Stomach (tissue), 9 donors: ENCODE measurements around the gene TRAF3. TPM values are rescaled to one million over a fixed set of nuclear protein-coding genes. Genes with fewer than 3 reads are reported as not detected.

Experiments used
- DNase-seq, 2 donors: peaks; one replicate each; pipeline versions ENCODE4 v3.0.0 to v3.0.0-alpha.2; 2013 to 2019
- H3K27ac ChIP-seq, 5 donors: fragments of 200-600 bp in 4 of 5; sonication (generic) in 4 of 5; one replicate each; pipeline ENCODE4 v1.5.1; 2013 to 2019; ENCODE audit warnings: mild to moderate bottlenecking in 1 of 5, moderate library complexity in 1 of 5
- H3K27me3 ChIP-seq, 3 donors: fragments of 200-600 bp; sonication (generic); one replicate each; pipeline ENCODE4 v1.5.1; 2017 to 2019; ENCODE audit warnings: mixed run types in 1 of 3
- H3K36me3 ChIP-seq, 4 donors: fragments of 200-600 bp; sonication (generic); 1 replicate in 3 of 4; 2 replicates in 1 of 4; pipeline ENCODE4 v1.5.1; 2016 to 2019
- H3K4me1 ChIP-seq, 4 donors: fragments of 200-600 bp; sonication (generic); one replicate each; pipeline ENCODE4 v1.5.1; 2016 to 2019
- H3K4me3 ChIP-seq, 4 donors: fragments of 200-600 bp; sonication (generic) in 3 of 4; one replicate each; pipeline ENCODE4 v1.5.1; 2016 to 2019; ENCODE audit warnings: mild to moderate bottlenecking in 1 of 4
- H3K9me3 ChIP-seq, 4 donors: fragments of 200-600 bp; sonication (generic); one replicate each; pipeline ENCODE4 v1.5.1; 2016 to 2019
- CTCF ChIP-seq, 7 experiments: fragments of 450-650 bp in 4 of 7; fragments of 200-600 bp in 3 of 7; sonication (generic) in 3 of 7; IDR thresholded peaks; one replicate each; pipeline ENCODE4 v1.5.1; 2016 to 2019; ENCODE audit warnings: antibody characterized with exemption in 7 of 7, control low read depth in 2 of 7, mild to moderate bottlenecking in 1 of 7
- EP300 ChIP-seq: sonication (generic); formaldehyde crosslinking; IDR thresholded peaks from one replicate; pipeline ENCODE4 v1.6.1; 2017; ENCODE audit warnings: antibody characterized with exemption
- POLR2A ChIP-seq, 4 donors: fragments of 450-650 bp; IDR thresholded peaks; one replicate each; pipeline ENCODE4 v1.6.1; 2016; ENCODE audit warnings: antibody characterized with exemption in 4 of 4, control low read depth in 2 of 4, mild to moderate bottlenecking in 1 of 4, moderate library complexity in 1 of 4
- POLR2AphosphoS5 ChIP-seq, 3 donors: sonication (generic); formaldehyde crosslinking; IDR thresholded peaks; one replicate each; pipeline ENCODE4 v1.6.1; 2016; ENCODE audit warnings: antibody characterized with exemption in 3 of 3
- WGBS, 5 donors: extraction: QIAGEN DNeasy Blood & Tissue Kit in 3 of 5; methylation state at CpG; one replicate each; pipeline versions ENCODE4 v1.1.5 to v1.1.7; 2013 to 2018; 5-methylcytosine and 5-hydroxymethylcytosine counted together
- intact Hi-C: fragments of 100-400 bp; cut with DNase I; formaldehyde crosslinking; loops from one replicate; pipeline ENCODE4 v1.15.1; 2023; ENCODE audit warnings: low total_unique reads
- polyA plus RNA-seq, 3 donors: library from polyadenylated mRNA; stranded (reverse); fragments of 200-250 nt; gene quantifications; one replicate each; pipeline ENCODE4 v1.2.3, GENCODE V29; 2013
- total RNA-seq, 5 donors: library from RNA; depleted of rRNA; stranded (reverse); fragments of >200 nt; gene quantifications; one replicate each; pipeline versions ENCODE4 v1.1.0 to v1.2.3, GENCODE V29; 2014 to 2016
- donor health status: healthy with polysubstance abuse.
- donor health status: Bipolar disorder and iron deficiency.
- donor health status: healthy.

The TRAF3 gene
- total and polyA plus RNA-seq, 8 donors, result 3.5 to 30.1 (median 6.3) TPM

GRCh38 chr14:102944448-102945330 is 167.4 kb downstream of the TRAF3 start:
- Histone ChIP-seq H3K27ac (no peak overlapping the region), H3K4me3 (no peak overlapping the region), H3K27me3 (no peaks in the 10 kb centered on the region), H3K4me1 (peaks cover 16 to 33% (median 25%) of the 10 kb centered on the region in 4 donors), H3K9me3 (no peaks in the 10 kb centered on the region), H3K36me3 (peaks cover 81 to 95% (median 93%) of the 10 kb centered on the region in 4 donors)
- no peak for TF ChIP-seq POLR2A (IDR thresholded peaks at IDR 0.05)
- TF ChIP-seq CTCF (IDR thresholded peaks at IDR 0.05), result no peak
- TF ChIP-seq POLR2AphosphoS5 (IDR thresholded peaks at IDR 0.05), result no peak
- no peak for TF ChIP-seq EP300
- DNase-seq, result no peak
- WGBS, 5 donors, result 91 to 94% (median 93%) methylated on average over 31 to 36 of the region's 36 CpGs
- intact Hi-C loops, result no loop called here

GRCh38 chr14:102945346-102946130 is 168.3 kb downstream of the TRAF3 start:
- no peak overlapping the region for H3K27ac ChIP-seq

GRCh38 chr14:102947321-102948103 is 170.3 kb downstream of the TRAF3 start:
- H3K27me3 ChIP-seq, result no peaks in the 10 kb centered on the region
- H3K9me3 ChIP-seq, result no peaks in the 10 kb centered on the region
- intact Hi-C loops, result no loop called here
- H3K27ac ChIP-seq, result no peak overlapping the region
- DNase-seq, result no peak
- WGBS, 5 donors, result 86 to 91% (median 88%) methylated on average over 27 of the region's 27 CpGs
- H3K36me3 ChIP-seq, result peaks cover 86 to 95% (median 94%) of the 10 kb centered on the region in 4 donors
- no peak overlapping the region for H3K4me3 ChIP-seq
- H3K4me1 ChIP-seq, result peaks cover 15 to 23% (median 18%) of the 10 kb centered on the region in 4 donors
- no peak for TF ChIP-seq POLR2A (IDR thresholded peaks at IDR 0.05)
- TF ChIP-seq EP300, result no peak
- TF ChIP-seq CTCF (IDR thresholded peaks at IDR 0.05), result no peak
- no peak for TF ChIP-seq POLR2AphosphoS5 (IDR thresholded peaks at IDR 0.05)

More at GRCh38 chr14:102945346-102946130, 168.3 kb downstream of the TRAF3 start:
- H3K9me3 ChIP-seq, result no peaks in the 10 kb centered on the region
- H3K36me3 ChIP-seq, result peaks cover 84 to 95% (median 94%) of the 10 kb centered on the region in 4 donors
- H3K27me3 ChIP-seq, result no peaks in the 10 kb centered on the region
- WGBS, 5 donors, result 90 to 93% (median 92%) methylated on average over 29 of the region's 29 CpGs
- no peak overlapping the region for H3K4me3 ChIP-seq
- TF ChIP-seq EP300, result no peak
- TF ChIP-seq CTCF (IDR thresholded peaks at IDR 0.05), result no peak
- TF ChIP-seq POLR2AphosphoS5 (IDR thresholded peaks at IDR 0.05), result no peak
- no peak for TF ChIP-seq POLR2A (IDR thresholded peaks at IDR 0.05)
- intact Hi-C loops, result no loop called here
- DNase-seq, result no peak
- H3K4me1 ChIP-seq, result peaks cover 21 to 34% (median 25%) of the 10 kb centered on the region in 4 donors

GRCh38 chr14:102948698-102949061 is 171.4 kb downstream of the TRAF3 start:
- 74 to 82% (median 75%) methylated on average over 2 to 9 of the region's 9 CpGs for WGBS, 5 donors
- no peaks in the 10 kb centered on the region for H3K9me3 ChIP-seq
- H3K27ac ChIP-seq, result peak overlapping the region in 1 of 5 donors; percentile 44
- H3K36me3 ChIP-seq, result peaks cover 81 to 95% (median 94%) of the 10 kb centered on the region in 4 donors
- H3K4me1 ChIP-seq, result peaks cover 15 to 23% (median 18%) of the 10 kb centered on the region in 4 donors
- intact Hi-C loops, result no loop called here
- H3K4me3 ChIP-seq, result no peak overlapping the region
- DNase-seq, result no peak
- no peaks in the 10 kb centered on the region for H3K27me3 ChIP-seq
- TF ChIP-seq POLR2A (IDR thresholded peaks at IDR 0.05) (no peak), POLR2AphosphoS5 (IDR thresholded peaks at IDR 0.05) (no peak), CTCF (IDR thresholded peaks at IDR 0.05) (no peak), EP300 (no peak)
